Umbilical cord (tissue), 2 donors: ENCODE data around the gene SRRM2. TPM values are rescaled to one million over a fixed set of nuclear protein-coding genes. Genes with fewer than 3 reads are reported as not detected.

ENCODE experiments used
- DNase-seq: peaks from one replicate; pipeline ENCODE4 v3.0.0-alpha.2; 2015; ENCODE audit warnings: low spot score
- total RNA-seq: library from RNA; depleted of rRNA; stranded (reverse); fragments of >200 nt; gene quantifications from one replicate; pipeline ENCODE4 v1.2.3, GENCODE V29; 2014; ENCODE audit warnings: low replicate concordance; ENCODE audit not compliant: insufficient read depth

The SRRM2 gene
- total RNA-seq, 1 donor from 2014 or later: 123 TPM

DNA sequence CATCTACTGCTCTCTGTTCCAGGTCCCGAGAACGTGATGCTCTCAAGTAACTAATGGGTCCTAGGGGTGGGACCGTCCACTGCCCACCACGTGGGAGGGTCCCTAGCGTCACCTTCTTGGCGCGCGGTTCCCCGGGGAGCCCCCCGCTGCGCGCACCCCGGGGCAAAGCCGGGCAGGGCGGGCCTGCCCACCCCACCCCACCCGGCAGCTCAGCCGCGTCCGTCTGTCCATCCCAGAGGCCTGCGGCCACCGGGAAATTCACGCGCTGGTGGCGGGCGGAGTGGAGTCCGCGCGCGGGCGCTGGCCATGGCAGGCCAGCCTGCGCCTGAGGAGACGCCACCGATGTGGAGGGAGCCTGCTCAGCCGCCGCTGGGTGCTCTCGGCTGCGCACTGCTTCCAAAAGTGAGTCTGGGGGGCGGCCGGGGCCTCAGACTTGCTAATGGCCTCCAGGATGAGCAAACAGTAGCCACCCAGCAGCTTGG is 46.3 kb downstream of the SRRM2 start:
- no peak for DNase-seq

DNA sequence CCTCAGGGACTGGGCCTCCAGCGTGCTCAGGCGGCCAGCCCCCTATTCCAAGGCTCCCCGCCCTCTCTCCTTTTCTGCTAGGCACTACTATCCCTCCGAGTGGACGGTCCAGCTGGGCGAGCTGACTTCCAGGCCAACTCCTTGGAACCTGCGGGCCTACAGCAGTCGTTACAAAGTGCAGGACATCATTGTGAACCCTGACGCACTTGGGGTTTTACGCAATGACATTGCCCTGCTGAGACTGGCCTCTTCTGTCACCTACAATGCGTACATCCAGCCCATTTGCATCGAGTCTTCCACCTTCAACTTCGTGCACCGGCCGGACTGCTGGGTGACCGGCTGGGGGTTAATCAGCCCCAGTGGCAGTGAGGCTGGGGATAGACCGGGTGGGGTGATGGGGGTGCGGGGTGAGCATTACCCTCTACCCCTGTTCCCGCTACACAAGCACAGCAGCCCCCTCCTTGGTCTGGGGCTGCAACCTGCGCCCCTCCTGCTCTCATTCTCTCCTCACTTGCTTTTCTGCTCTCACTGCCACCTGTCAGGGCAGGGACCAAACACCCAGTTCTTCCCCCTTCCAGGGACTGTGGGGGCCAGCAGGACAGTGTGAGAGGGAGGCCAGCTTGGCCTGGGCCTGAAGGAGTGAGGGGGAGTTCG is 46.9 kb downstream of the SRRM2 start:
- no peak for DNase-seq

DNA sequence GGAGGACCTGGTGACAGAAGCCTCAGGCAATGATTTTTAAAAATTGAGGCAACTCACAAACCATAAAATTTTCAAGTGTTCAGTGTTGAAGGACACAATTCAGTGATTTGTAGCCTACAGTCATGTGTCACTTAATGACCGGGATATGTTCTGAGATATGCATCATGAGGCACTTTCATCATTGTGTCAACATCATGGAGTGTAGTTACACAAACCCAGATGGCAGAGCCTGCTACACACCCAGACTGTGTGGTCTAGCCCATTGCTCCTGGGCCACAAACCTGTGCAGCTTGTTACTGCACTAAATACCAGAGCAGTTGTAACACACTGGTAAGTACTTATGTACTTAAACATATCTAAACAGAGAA is 47.4 kb downstream of the SRRM2 start:
- no peak for DNase-seq

DNA sequence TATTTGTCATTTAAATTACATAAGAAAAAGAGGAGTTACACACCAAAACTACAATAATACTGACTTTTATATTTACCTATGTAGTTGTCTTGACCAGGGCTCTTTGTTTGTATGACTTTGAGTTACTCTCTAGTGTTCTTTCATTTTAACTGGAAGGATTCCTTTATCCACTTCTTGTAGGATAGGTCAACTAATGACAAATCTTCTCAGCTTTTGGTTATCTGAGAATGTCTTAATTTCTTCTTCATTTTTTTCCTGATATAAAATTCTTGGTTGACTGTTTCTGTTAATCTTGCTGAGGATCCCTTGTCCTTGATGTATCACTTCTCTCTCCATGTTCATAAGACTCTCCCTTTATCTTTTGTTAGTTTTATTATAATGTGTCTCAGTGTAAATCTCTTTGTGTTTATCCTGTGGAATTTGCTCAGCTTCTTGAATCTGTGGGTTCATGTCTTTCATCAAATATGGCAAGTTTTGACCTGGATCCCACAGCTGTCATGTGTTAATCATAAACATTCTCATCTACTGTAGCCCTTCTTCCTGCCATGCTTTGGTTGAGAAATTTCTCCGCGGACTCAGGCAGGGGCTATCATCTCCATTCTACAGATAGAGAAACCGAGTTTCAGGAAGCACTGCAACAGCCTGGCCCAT is 51.2 kb downstream of the SRRM2 start:
- DNase-seq: no peak

DNA sequence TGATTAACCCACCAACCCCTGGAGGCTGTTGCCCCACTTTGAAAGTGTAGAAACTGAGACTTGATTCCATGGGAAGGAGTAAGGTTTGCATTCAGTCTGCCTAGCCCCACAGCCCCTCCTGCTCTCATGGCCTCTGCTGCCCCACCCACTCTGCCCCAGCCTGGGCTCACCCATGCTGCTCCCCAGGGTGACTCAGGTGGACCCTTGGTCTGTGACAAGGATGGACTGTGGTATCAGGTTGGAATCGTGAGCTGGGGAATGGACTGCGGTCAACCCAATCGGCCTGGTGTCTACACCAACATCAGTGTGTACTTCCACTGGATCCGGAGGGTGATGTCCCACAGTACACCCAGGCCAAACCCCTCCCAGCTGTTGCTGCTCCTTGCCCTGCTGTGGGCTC is 52.3 kb downstream of the SRRM2 start:
- DNase-seq: no peak

DNA sequence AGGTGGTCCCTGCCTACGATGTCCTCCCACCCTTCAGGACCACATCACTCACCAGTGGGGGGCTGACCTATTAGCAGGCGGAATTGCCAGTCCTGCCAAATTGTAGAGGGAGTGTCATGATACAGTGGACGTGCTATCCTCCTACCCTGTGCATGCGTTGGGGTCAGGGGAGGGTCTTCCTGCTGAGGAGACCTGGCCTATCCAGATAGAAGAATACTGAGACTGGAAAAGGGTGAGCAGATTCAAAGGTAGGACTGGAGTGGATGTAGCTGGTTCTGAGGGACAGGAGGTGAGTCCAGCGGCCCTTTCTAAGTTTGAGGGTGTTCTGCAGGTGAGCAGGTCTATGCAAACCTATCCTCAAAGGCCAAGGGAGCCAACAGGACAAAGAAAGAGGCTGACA is 53.8 kb downstream of the SRRM2 start:
- DNase-seq: no peak

DNA sequence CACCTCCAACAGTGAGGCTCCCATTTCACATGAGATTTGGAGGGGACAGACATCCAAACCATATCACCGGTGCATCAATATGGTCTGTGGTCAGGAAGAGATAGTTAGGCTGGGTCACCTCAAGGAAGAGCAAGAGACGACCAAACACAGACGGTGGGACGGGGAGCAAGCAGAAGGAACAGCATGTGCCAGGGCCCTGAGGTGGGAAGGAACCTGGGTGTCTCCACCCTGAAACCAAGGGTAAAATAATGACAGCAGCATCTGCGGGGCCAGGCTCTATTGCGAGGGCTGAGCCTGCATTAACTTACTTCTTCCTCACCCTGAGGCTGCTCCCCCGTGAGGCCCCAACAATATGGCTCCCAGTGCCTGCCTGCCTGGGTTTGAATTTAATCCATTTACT is 55.7 kb downstream of the SRRM2 start:
- no peak for DNase-seq

DNA sequence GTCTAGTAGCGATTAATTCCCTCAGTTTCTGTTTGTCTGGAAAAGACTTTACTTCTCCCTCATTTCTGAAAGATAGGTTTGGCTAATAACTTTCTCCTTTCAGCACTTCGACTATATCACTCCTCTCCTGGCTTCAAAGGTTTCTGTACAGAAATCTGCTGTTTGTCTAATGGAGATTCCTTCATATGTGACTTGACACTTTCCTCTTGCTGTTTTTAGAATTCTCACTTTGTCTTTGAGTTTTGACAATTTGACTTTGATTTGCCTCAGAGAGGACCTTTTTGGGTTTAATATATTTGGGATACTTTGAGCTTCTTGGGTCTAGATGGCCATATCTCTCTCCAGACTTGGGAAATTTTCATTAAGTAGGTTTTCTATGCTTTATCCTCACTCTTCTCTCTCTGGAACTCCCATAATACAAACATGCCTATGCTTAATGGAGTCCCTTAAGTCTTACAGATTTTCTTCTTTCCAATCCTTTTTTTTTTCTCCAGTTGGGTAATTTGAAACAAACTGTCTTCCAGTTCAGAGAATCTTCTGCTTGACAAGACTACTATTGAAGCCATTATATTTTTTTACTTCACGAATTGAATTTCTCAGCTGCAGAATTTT is 56.8 kb downstream of the SRRM2 start:
- no peak for DNase-seq

DNA sequence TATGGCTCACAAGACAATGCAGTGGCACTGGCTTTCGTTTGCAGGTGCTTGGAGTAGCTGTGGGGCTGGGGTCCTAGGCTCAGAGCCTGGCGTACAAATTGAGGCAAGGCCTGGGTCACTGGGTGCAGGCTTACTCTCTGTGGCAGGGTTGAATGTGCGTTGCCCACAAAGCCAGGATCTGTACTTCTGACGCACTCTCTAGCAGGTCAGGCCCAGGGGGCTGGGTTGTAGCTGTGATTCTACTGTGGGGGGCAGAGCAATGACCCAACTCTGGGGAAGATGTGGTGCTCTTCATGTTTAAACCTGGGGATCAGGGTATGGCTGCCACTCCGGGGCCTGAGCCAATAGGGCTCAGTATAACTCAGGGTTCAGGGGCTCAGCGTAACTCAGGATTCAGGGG is 58.2 kb downstream of the SRRM2 start:
- DNase-seq: no peak

DNA sequence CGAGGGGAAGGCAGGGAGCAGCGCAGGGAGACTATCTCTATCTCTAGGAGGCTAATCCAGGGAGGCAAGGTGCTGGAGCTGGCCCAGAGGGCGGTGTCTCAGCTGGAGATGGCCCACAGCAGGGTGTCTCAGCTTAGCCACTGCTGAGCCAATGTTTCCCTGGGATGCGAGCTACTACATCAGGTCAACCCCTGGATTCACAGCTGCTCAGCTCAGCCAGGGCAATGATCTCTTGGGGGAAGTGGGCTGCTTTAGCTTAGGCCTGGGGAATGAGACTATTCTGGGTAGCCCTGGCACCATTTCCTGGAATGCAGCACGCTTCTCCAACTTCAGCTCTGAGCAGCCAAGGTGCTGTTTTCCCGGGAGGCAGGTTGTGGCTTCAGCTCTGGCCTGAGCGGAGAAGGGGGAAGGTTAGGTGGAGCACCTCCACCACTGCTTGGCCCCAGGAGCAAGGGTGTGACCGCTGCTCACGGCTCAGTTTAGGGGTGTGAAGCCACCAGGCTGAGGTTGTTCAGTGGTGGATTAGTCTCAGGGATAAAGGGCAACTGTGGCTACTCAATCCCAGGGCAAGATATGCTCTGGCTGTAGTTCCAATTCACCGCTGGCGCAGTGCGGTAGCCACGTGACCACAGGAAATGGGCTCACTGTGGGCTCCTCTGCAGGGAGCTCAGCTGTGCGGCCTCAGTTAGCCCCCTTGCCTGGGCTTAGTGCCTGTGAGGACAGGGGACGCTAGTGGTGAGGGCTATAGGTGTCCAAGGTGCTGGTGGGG is 59.4 kb downstream of the SRRM2 start:
- DNase-seq: no peak

DNA sequence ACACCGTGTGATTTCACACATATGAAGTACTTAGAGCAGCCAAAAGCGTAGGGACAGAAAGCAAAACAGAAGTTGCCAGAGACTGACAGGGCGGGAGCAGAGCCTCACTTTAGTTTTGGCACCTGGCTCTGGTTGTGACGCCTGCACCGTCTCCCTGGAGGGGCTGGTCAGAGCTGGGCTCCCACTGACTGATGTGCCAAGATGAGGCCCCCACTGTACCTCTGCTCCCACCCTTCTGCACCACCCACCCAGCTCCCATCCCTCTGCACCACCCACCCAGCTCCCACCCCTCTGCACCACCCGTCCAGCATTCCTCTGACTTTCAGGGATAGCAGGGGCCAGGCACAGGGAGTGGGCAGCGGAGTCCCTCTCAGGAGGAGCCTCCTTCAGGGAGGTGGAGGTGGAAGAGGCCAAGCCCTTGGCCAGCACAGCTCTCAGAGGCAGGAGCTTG is 61.4 kb downstream of the SRRM2 start:
- no peak for DNase-seq

DNA sequence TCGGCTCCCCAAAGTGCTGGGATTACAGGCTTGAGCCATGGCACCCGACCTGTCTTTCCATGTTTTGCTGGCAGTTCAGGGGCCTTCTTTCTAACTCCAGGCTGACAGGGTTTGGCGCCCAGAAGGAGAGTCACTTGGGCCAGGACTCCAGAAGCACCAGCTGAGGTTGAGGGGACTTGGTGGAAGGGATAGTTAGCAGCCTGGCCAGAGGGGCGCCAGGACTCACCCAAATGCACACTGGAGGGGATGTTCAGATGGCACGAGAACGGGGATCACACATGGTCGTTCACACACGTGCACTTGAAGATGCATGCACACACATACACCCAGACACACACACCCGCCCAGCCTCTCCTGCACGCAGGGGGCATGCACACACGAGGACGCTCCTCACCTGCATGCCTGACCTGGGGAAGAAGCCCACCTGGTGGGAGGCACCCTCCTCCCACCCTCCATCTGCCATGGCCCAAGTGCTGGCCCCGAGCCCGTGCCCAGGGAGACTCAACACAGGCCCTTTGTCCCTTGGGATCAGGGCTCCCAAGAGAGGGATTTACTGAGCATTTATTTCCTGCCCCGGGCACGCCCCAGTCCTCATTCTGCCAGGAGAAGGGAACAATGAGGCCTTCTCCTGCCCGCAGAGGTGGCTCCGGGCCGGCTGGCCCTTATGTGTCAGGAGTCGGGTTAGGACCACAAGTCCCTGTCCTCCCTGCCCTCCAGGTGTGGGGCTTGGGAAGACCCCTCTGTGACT is 62.3 kb downstream of the SRRM2 start:
- no peak for DNase-seq

DNA sequence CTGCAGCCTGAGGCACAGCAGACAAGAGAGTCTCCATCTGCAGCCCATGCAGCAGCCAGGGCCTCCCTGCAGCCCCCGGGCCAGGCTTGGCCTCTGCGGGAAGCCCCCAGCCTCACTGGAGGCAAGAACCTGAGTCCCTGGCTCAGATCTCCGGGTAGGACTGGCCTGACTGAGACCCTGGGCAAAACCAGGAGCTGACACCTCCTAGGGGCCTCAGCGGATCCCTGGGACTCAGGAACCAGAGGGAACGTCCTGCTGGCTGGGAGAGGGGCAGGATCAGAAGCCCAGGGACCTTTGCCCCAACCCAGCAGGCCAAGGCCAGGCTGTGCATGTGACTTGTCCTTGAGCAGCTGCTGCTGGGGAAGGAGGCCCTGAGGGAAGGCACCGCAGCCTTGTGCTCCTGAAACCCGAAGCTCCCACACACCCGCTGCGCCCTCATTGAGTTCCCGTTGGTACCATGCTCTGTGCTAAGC is 62.9 kb downstream of the SRRM2 start:
- no peak for DNase-seq

DNA sequence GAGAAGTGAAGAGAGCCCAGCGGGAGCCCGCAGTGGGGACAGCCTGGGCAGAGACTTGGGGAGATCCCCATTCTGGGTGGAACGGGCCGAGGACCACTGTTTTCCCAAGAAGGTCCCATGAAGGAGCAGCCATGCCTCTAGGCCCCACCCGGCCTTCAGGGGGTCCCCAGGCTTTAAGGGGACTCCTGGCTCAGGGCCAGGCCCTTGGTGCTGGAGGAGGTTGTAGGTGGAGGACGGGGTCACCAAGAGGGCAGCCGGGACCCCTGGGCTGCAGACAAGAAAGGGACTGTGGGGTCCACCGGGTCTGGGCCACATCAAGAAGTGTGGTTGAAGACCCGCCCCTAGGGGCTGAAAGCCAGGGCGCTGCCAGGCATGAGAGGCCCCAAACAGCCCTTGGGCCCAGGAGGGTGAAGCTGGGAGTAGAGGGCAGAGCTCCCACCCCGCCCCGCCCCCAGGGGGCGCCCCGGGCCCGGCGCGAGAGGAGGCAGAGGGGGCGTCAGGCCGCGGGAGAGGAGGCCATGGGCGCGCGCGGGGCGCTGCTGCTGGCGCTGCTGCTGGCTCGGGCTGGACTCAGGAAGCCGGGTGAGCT is 64.4 kb downstream of the SRRM2 start, which contains the start of gene PRSS21:
Gene PRSS21 (plus strand): TSS at position 487 of the 589 bp plus-strand sequence. CDS start 32 bp downstream, at position 519.
- DNase-seq: no peak

DNA sequence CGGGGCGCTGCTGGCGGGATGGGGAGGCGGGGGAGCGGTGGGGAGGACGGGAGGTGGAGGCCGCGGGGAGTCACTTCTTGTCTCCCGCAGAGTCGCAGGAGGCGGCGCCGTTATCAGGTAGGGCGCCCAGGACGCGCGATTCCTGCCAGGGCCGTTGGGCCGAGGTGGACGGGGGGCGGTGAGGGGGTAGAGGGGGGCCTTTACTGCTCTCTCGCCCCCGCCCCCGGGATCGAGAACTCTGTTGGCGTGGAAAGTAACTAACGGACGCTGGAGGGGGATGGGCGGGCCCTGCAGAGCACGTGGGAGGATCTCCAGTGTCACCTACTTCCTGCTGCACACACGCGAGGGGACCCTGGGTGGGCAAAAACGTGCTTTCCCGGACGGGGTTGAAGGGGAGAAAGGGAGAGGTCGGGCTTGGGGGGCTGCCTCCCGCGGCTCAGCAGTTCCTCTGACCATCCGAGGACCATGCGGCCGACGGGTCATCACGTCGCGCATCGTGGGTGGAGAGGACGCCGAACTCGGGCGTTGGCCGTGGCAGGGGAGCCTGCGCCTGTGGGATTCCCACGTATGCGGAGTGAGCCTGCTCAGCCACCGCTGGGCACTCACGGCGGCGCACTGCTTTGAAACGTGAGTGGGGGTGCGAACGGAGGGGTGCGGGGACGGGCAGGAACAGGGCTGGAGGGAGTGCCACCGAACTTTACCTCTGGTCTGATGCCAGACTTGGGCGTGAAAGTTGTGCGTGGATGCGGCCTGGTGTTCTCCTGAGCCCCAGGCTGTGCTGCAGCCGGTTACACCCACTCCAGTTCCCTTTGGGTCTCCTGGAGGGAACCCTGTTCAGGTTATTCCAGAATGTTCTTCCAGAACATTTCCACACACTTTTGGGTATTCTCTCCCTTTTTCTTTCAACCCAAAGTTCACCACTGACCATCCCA is 65.2 kb downstream of the SRRM2 start:
- no peak for DNase-seq

DNA sequence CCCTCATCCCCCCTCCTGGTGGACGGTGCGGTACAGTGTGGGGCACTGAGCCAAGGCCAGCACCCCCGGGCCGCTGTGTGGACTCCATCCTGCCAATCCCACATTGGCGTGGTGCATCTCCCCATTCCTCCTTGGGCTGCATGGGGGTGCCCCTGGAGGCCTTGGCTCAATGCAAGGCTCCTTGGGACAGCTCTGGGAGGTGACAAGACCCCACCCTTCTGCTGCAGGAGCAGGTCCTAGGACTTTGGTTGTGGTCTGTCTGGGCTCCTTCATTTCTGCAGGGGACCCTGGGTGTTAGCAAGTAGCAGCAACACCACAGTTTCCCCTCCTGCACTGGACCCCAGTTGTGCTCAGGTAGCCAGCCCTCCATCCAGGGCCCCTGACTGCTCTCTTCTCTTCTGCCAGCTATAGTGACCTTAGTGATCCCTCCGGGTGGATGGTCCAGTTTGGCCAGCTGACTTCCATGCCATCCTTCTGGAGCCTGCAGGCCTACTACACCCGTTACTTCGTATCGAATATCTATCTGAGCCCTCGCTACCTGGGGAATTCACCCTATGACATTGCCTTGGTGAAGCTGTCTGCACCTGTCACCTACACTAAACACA is 65.9 kb downstream of the SRRM2 start:
- DNase-seq: no peak

DNA sequence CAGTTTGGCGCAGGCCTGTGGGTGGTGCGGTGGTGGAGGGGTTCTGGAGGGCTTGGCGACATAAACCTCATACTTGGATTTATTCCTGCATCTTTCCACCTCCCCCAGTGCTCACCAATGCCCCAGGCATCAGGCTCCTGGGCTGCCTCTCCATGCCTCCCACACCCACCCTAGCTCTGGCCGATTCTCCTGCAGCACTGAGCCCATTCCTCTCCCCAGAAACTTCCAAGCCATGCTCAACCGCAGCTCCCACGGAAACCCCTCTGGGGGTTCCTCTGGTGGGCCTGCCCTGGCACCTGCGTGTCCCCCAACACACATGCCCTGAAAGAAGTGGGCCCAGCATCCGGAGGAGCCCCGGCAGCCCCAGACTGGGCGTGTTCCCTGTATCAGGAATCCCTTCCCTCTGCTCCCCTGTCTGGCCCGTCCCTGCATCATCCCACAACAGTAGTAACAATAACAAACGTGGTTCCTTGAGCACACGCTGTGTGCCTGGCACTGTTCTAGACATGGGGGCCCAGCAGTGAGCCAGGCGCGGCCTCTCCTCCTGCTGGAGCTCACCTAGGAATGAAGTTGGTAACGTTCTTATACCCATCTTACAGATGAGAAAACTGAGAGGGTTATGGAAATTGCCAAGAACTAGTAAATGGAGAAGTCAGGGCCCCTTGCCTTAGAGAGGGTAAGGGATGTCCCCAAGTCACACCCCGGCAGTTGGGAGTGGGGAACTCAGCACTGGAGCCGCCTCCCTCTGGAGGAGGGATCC is 66.9 kb downstream of the SRRM2 start:
- DNase-seq: no peak
